ENCODE data around the gene ATP1B2.

DNA sequence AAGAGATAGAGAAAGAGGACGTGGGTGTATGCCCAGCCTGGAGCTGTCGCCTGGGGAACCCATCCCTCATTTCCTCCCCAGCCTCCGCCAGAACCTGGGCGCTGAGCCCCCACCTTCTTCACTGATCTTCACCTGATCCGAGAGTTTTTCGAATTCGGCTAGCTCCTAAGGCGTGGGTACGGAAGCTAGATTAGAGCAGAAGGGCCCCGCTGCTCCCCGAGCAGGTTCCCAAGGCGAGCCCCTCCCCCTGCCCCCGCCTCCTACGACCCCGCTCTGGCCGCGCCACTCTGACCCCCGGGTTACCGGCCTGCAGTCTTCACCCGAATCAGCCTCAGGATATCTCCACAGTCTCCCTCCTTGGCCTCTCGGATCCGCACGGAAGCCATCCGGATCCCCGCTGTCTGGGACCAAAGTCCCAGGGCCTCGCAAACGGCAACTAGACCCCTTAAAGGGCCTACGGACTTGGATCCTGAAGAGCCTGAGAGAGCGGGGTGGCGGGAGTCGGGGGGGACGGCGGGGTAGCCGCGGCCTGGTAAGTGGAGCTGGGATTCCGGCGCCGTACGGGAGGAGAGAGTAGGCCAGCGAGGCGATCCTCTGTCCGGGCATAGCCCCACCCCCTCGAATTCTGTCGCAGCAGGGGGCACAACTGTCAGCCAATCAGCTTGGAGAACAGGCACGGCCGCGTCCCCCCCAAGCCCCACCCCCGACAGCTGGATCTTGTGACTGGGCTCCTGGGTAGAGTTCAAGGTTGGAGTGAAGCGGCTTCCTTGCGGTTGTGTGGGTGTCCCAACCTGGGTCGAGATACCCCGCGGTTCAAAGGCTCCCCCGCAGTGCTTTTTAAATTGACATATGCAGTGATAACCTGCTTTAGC lies 23.2 kb upstream of the ATP1B2 start, which contains the start of gene SAT2:
- TF ChIP-seq CTCF (IDR thresholded peaks at IDR 0.05) (no peak), POLR2A (IDR thresholded peaks at IDR 0.05) (peak in 3 of 4 donors; percentile 11 to 82 (median 57))
